GM18508 (cell line): Measurements from ENCODE around the gene AKT3.
"Not testable (repeated sequence)": the region's sequence is repeated elsewhere in the genome, so short reads cannot be mapped to it uniquely, and the experiment has no call there.

Experiments
- ATAC-seq: cut with Tn5 transposase; IDR thresholded peaks from one replicate; pipeline ENCODE4 v1.9.1; 2021; ENCODE audit warnings: moderate number of reproducible peaks; ENCODE audit not compliant: insufficient read depth, unreplicated experiment

Gene AKT3

GRCh38 chr1:243842978-243843511 is 7.0 kb downstream of the AKT3 start:
- ATAC-seq: no peak

- ATAC-seq: no peak
These were observed 7.9 kb downstream of the AKT3 start for GRCh38 chr1:243842161-243842560.

- no peak for ATAC-seq
These were observed 8.5 kb downstream of the AKT3 start for GRCh38 chr1:243841507-243841906.

GRCh38 chr1:243837907-243838535 is 12.0 kb downstream of the AKT3 start:
- ATAC-seq: peak; percentile 59

- no peak for ATAC-seq
These were observed 15.9 kb downstream of the AKT3 start for GRCh38 chr1:243834130-243834529.

- no peak for ATAC-seq
These were observed 18.6 kb downstream of the AKT3 start for GRCh38 chr1:243831463-243831862.

- ATAC-seq: no peak
These were observed 22.8 kb downstream of the AKT3 start for GRCh38 chr1:243827206-243827605.

- ATAC-seq: not testable (repeated sequence)
These were observed 25.1 kb downstream of the AKT3 start for GRCh38 chr1:243824907-243825306.

- no peak for ATAC-seq
These were observed 28.8 kb downstream of the AKT3 start for GRCh38 chr1:243821177-243821680.

GRCh38 chr1:243819438-243819839 is 30.6 kb downstream of the AKT3 start:
- no peak for ATAC-seq

- ATAC-seq: no peak
These were observed 31.1 kb downstream of the AKT3 start for GRCh38 chr1:243818978-243819377.

GRCh38 chr1:243814718-243815117 is 35.3 kb downstream of the AKT3 start:
- no peak for ATAC-seq

GRCh38 chr1:243807346-243807745 is 42.7 kb downstream of the AKT3 start:
- ATAC-seq: not testable (repeated sequence)

GRCh38 chr1:243806310-243806709 is 43.7 kb downstream of the AKT3 start:
- ATAC-seq: no peak

- ATAC-seq: no peak
These were observed 47.3 kb downstream of the AKT3 start for GRCh38 chr1:243802736-243803135.

- no peak for ATAC-seq
These were observed 48.7 kb downstream of the AKT3 start for GRCh38 chr1:243801378-243801777.

GRCh38 chr1:243799908-243800307 is 50.1 kb downstream of the AKT3 start:
- ATAC-seq: no peak

GRCh38 chr1:243798726-243799125 is 51.3 kb downstream of the AKT3 start:
- no peak for ATAC-seq

GRCh38 chr1:243796016-243796415 is 54.0 kb downstream of the AKT3 start:
- no peak for ATAC-seq

- no peak for ATAC-seq
These were observed 56.7 kb downstream of the AKT3 start for GRCh38 chr1:243793298-243793697.

- ATAC-seq: no peak
These were observed 57.2 kb downstream of the AKT3 start for GRCh38 chr1:243792891-243793290.

- ATAC-seq: no peak
These were observed 57.6 kb downstream of the AKT3 start for GRCh38 chr1:243792401-243792800.
